Measurements from ENCODE around the gene HOXC9.
A peak's percentile ranks its signal among the peaks of the same experiment; 100 is the strongest.

Gene HOXC9

GRCh38 chr12:54029529-54030441, 29.8 kb downstream of the HOXC9 start:
- Mint-ChIP-seq H3K27ac (no peak overlapping the region), H3K9me3 (no peaks in the 10 kb centered on the region), H3K27me3 (peaks cover 100% of the 10 kb centered on the region), H3K4me1 (peaks cover 67% of the 10 kb centered on the region), H3K4me3 (peak overlapping the region; percentile 4 to 14)
- DNase-seq, result no peak
- ATAC-seq, result no peak

- peaks cover 72% of the 10 kb centered on the region for H3K4me1 Mint-ChIP-seq
- H3K27me3 Mint-ChIP-seq, result peaks cover 100% of the 10 kb centered on the region
- ATAC-seq, result no peak
- DNase-seq, result no peak
- no peak overlapping the region for H3K4me3 Mint-ChIP-seq
- no peaks in the 10 kb centered on the region for H3K9me3 Mint-ChIP-seq
- H3K27ac Mint-ChIP-seq, result no peak overlapping the region
These were observed 30.5 kb downstream of the HOXC9 start for GRCh38 chr12:54030442-54030801.

- H3K27ac Mint-ChIP-seq, result no peak overlapping the region
- H3K4me1 Mint-ChIP-seq, result peaks cover 67% of the 10 kb centered on the region
- H3K4me3 Mint-ChIP-seq, result peak overlapping the region in 1 of 2 donors; percentile 51
- ATAC-seq, result no peak
- no peak for DNase-seq
- H3K9me3 Mint-ChIP-seq, result no peaks in the 10 kb centered on the region
- peaks cover 100% of the 10 kb centered on the region for H3K27me3 Mint-ChIP-seq
These were observed 31.0 kb downstream of the HOXC9 start for GRCh38 chr12:54030889-54031471.

- no peak for DNase-seq
- Mint-ChIP-seq H3K4me1 (peaks cover 64% of the 10 kb centered on the region), H3K9me3 (no peaks in the 10 kb centered on the region), H3K4me3 (no peak overlapping the region), H3K27ac (no peak overlapping the region), H3K27me3 (peaks cover 100% of the 10 kb centered on the region)
- no peak for ATAC-seq
These were observed 31.5 kb downstream of the HOXC9 start for GRCh38 chr12:54031480-54031879.

- H3K9me3 Mint-ChIP-seq, result no peaks in the 10 kb centered on the region
- H3K27me3 Mint-ChIP-seq, result peaks cover 100% of the 10 kb centered on the region
- H3K27ac Mint-ChIP-seq, result no peak overlapping the region
- DNase-seq (no peak), ATAC-seq (peak; percentile 6)
- peaks cover 58% of the 10 kb centered on the region for H3K4me1 Mint-ChIP-seq
- no peak overlapping the region for H3K4me3 Mint-ChIP-seq
These were observed 32.2 kb downstream of the HOXC9 start for GRCh38 chr12:54032086-54032619.

GRCh38 chr12:54032627-54033100, 32.7 kb downstream of the HOXC9 start, which contains the start of gene HOXC5:
HOXC5 (plus strand) TSS chr12:54033050; CDS start chr12:54033123, 73 bp downstream.
- peak; percentile 31 for ATAC-seq
- peak; percentile 58 to 66 for DNase-seq
- H3K27me3 Mint-ChIP-seq, result peaks cover 100% of the 10 kb centered on the region
- H3K27ac Mint-ChIP-seq, result peak within 1 kb of the TSS in 1 of 2 donors; percentile 85
- no peaks in the 10 kb centered on the region for H3K9me3 Mint-ChIP-seq
- peak within 1 kb of the TSS; percentile 81 to 83 for H3K4me3 Mint-ChIP-seq
- peaks cover 53% of the 10 kb centered on the region for H3K4me1 Mint-ChIP-seq

- peaks cover 52% of the 10 kb centered on the region for H3K4me1 Mint-ChIP-seq
- peaks cover 100% of the 10 kb centered on the region for H3K27me3 Mint-ChIP-seq
- H3K27ac Mint-ChIP-seq, result peak overlapping the region in 1 of 2 donors; percentile 85
- DNase-seq (no peak), ATAC-seq (peak; percentile 38)
- peak overlapping the region; percentile 81 to 83 for H3K4me3 Mint-ChIP-seq
- no peaks in the 10 kb centered on the region for H3K9me3 Mint-ChIP-seq
These were observed 33.4 kb downstream of the HOXC9 start for GRCh38 chr12:54033106-54033979.

GRCh38 chr12:54033980-54034784, 34.2 kb downstream of the HOXC9 start:
- Mint-ChIP-seq H3K27me3 (peaks cover 100% of the 10 kb centered on the region), H3K9me3 (no peaks in the 10 kb centered on the region), H3K4me1 (peaks cover 46% of the 10 kb centered on the region), H3K27ac (no peak overlapping the region), H3K4me3 (peak overlapping the region; percentile 68 to 74)
- DNase-seq (no peak), ATAC-seq (peak; percentile 38)

- H3K27ac Mint-ChIP-seq, result no peak overlapping the region
- H3K9me3 Mint-ChIP-seq, result no peaks in the 10 kb centered on the region
- peaks cover 40% of the 10 kb centered on the region for H3K4me1 Mint-ChIP-seq
- ATAC-seq (no peak), DNase-seq (no peak)
- H3K4me3 Mint-ChIP-seq, result peak overlapping the region in 1 of 2 donors; percentile 74
- H3K27me3 Mint-ChIP-seq, result peaks cover 100% of the 10 kb centered on the region
These were observed 34.9 kb downstream of the HOXC9 start for GRCh38 chr12:54034785-54035310.

- no peak for DNase-seq
- no peak for ATAC-seq
- Mint-ChIP-seq H3K27ac (no peak overlapping the region), H3K9me3 (no peaks in the 10 kb centered on the region), H3K4me1 (peaks cover 31% of the 10 kb centered on the region), H3K27me3 (peaks cover 100% of the 10 kb centered on the region), H3K4me3 (no peak overlapping the region)
These were observed 35.8 kb downstream of the HOXC9 start for GRCh38 chr12:54035568-54036264.

GRCh38 chr12:54036620-54037359, 36.8 kb downstream of the HOXC9 start:
- Mint-ChIP-seq H3K4me1 (peaks cover 24% of the 10 kb centered on the region), H3K4me3 (no peak overlapping the region), H3K27me3 (peaks cover 100% of the 10 kb centered on the region), H3K27ac (no peak overlapping the region), H3K9me3 (no peaks in the 10 kb centered on the region)
- DNase-seq (no peak), ATAC-seq (peak; percentile 46)

- H3K4me1 Mint-ChIP-seq, result peaks cover 23% of the 10 kb centered on the region
- no peaks in the 10 kb centered on the region for H3K9me3 Mint-ChIP-seq
- H3K4me3 Mint-ChIP-seq, result no peak overlapping the region
- no peak overlapping the region for H3K27ac Mint-ChIP-seq
- peaks cover 100% of the 10 kb centered on the region for H3K27me3 Mint-ChIP-seq
- ATAC-seq (no peak), DNase-seq (no peak)
These were observed 37.7 kb downstream of the HOXC9 start for GRCh38 chr12:54037360-54038283.
